Bronchial epithelial cell (primary cell): Measurements from ENCODE around the gene RDH5. TPM values are rescaled to one million over a fixed set of nuclear protein-coding genes. Genes with fewer than 3 reads are reported as not detected.

Experiments used
- DNase-seq: peaks from one replicate; pipeline ENCODE4 v3.0.0-alpha.2; 2010; ENCODE audit warnings: low read depth
- FAIRE-seq: peaks from 2 replicates; lab custom pipeline; 2011; peaks lifted over from hg19 to GRCh38; lab: Jason Lieb, UNC
- H3K27me3 ChIP-seq: 2 replicates; pipeline ENCODE4 v1.5.1; 2011; ENCODE audit warnings: low read length; ENCODE audit not compliant: control insufficient read depth, insufficient read depth
- H3K36me3 ChIP-seq: 2 replicates; pipeline ENCODE4 v1.5.1; 2011; ENCODE audit warnings: low read length; ENCODE audit not compliant: control insufficient read depth, insufficient read depth
- H3K4me3 ChIP-seq: 2 replicates; pipeline ENCODE4 v1.5.1; 2011; ENCODE audit warnings: mild to moderate bottlenecking, low read depth, low read length, control low read depth
- CTCF ChIP-seq: IDR thresholded peaks from 2 replicates; pipeline ENCODE4 v1.5.1; 2011; ENCODE audit warnings: mild to moderate bottlenecking, moderate library complexity, low read length, control low read depth, inconsistent platforms; ENCODE audit not compliant: insufficient read depth, severe bottlenecking
- total RNA-seq: library from RNA; depleted of rRNA; stranded (reverse); fragments of >200 nt; gene quantifications from 2 replicates; pipeline ENCODE4 v1.2.1, GENCODE V29; 2014

RDH5 gene
- total RNA-seq, 1 donor from 2014 or later: 1.1 TPM

GRCh38 chr12:55694188-55694515, 26.0 kb upstream of the RDH5 start:
- FAIRE-seq (no peak), DNase-seq (no peak)

GRCh38 chr12:55694651-55695050, 25.5 kb upstream of the RDH5 start:
- H3K27me3 ChIP-seq: no peaks in the 10 kb centered on the region
- TF ChIP-seq CTCF: no peak
- no peak for FAIRE-seq
- DNase-seq: no peak
- H3K4me3 ChIP-seq: no peak overlapping the region
- H3K36me3 ChIP-seq: no peaks in the 10 kb centered on the region

More at GRCh38 chr12:55694188-55694515, 26.0 kb upstream of the RDH5 start:
- TF ChIP-seq CTCF: no peak
- no peaks in the 10 kb centered on the region for H3K36me3 ChIP-seq
- no peaks in the 10 kb centered on the region for H3K27me3 ChIP-seq
- H3K4me3 ChIP-seq: no peak overlapping the region

- H3K27me3 ChIP-seq: no peaks in the 10 kb centered on the region
- FAIRE-seq: no peak
- no peak for DNase-seq
- H3K36me3 ChIP-seq: no peaks in the 10 kb centered on the region
- TF ChIP-seq CTCF: no peak
- H3K4me3 ChIP-seq: no peak overlapping the region
Measured at GRCh38 chr12:55695349-55695748, 24.8 kb upstream of the RDH5 start.

- Histone ChIP-seq H3K36me3 (no peaks in the 10 kb centered on the region), H3K4me3 (no peak overlapping the region), H3K27me3 (no peaks in the 10 kb centered on the region)
- TF ChIP-seq CTCF: no peak
- DNase-seq: no peak
- FAIRE-seq: no peak
Measured at GRCh38 chr12:55696141-55696540, 24.1 kb upstream of the RDH5 start.

GRCh38 chr12:55696796-55697462, 23.3 kb upstream of the RDH5 start:
- Histone ChIP-seq H3K27me3 (no peaks in the 10 kb centered on the region), H3K4me3 (no peak overlapping the region), H3K36me3 (no peaks in the 10 kb centered on the region)
- FAIRE-seq (no peak), DNase-seq (no peak)
- TF ChIP-seq CTCF: no peak

GRCh38 chr12:55697686-55698085, 22.5 kb upstream of the RDH5 start:
- DNase-seq: no peak

More at GRCh38 chr12:55697686-55698085, 22.5 kb upstream of the RDH5 start:
- H3K27me3 ChIP-seq: no peaks in the 10 kb centered on the region
- no peaks in the 10 kb centered on the region for H3K36me3 ChIP-seq
- no peak overlapping the region for H3K4me3 ChIP-seq
- TF ChIP-seq CTCF: no peak
- FAIRE-seq: no peak
